Nephron (organoid): Measurements from ENCODE around the gene ANO1.

Source experiments
- H3K27ac Mint-ChIP-seq, 3 experiments: 2 replicates each; pipeline ENCODE4 v1.8.0; 2020; ENCODE audit warnings: mixed read lengths in 3 of 3, mild to moderate bottlenecking in 2 of 3, moderate library complexity in 1 of 3
- H3K27me3 Mint-ChIP-seq: 2 replicates; pipeline ENCODE4 v1.8.0; 2021; ENCODE audit warnings: low read depth, mild to moderate bottlenecking, moderate library complexity, mixed read lengths
- H3K36me3 Mint-ChIP-seq: 2 replicates; pipeline ENCODE4 v1.8.0; 2020; ENCODE audit warnings: low read depth, mixed read lengths
- H3K4me1 Mint-ChIP-seq: 2 replicates; pipeline ENCODE4 v1.8.0; 2020; ENCODE audit warnings: mixed read lengths
- H3K4me3 Mint-ChIP-seq, 3 experiments: 2 replicates each; pipeline ENCODE4 v1.8.0; 2020; ENCODE audit warnings: mild to moderate bottlenecking in 3 of 3, mixed read lengths in 3 of 3, moderate library complexity in 2 of 3
- H3K9me3 Mint-ChIP-seq: 2 replicates; pipeline ENCODE4 v1.8.0; 2020; ENCODE audit warnings: mixed read lengths
- TF ChIP-seq, protein P1 (sequence below), 3 experiments: fragments of 200-600 bp; sonication (generic); IDR thresholded peaks; one replicate each; pipeline ENCODE4 v1.5.0; 2021; ENCODE audit warnings: antibody characterized with exemption in 3 of 3; ENCODE audit not compliant: unreplicated experiment in 3 of 3

ANO1 gene

DNA sequence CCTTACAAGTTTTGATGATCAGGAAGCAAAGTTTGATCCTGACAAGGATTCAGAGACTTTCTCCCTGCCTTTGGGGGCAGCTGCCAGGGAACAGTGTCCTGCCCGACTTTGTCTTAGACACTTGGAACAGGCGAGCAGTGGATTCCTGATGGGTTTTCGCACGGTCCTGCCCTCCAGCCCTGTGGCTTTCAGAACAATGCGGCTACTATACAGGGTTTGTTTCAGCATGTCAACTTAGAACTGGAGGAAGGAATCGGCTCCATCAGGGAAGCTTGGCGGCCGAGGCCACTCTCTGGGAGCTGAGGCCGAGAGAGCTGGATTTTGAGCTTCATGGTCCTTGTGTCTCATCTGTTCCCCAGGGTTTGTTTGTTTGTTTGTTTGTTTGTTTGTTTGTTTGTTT, 11.5 kb downstream of the ANO1 start:
- TF ChIP-seq, protein P1, sequence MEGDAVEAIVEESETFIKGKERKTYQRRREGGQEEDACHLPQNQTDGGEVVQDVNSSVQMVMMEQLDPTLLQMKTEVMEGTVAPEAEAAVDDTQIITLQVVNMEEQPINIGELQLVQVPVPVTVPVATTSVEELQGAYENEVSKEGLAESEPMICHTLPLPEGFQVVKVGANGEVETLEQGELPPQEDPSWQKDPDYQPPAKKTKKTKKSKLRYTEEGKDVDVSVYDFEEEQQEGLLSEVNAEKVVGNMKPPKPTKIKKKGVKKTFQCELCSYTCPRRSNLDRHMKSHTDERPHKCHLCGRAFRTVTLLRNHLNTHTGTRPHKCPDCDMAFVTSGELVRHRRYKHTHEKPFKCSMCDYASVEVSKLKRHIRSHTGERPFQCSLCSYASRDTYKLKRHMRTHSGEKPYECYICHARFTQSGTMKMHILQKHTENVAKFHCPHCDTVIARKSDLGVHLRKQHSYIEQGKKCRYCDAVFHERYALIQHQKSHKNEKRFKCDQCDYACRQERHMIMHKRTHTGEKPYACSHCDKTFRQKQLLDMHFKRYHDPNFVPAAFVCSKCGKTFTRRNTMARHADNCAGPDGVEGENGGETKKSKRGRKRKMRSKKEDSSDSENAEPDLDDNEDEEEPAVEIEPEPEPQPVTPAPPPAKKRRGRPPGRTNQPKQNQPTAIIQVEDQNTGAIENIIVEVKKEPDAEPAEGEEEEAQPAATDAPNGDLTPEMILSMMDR (IDR thresholded peaks at IDR 0.05; ENCODE audit: unreplicated experiment in 3 of 3) = no peak
- peaks cover 37% of the 10 kb centered on the region for H3K4me1 Mint-ChIP-seq
- H3K27ac Mint-ChIP-seq = peak overlapping the region; percentile 28 to 99 (median 98)
- H3K9me3 Mint-ChIP-seq = no peaks in the 10 kb centered on the region
- H3K36me3 Mint-ChIP-seq = peaks cover 3% of the 10 kb centered on the region
- no peak overlapping the region for H3K4me3 Mint-ChIP-seq
- H3K27me3 Mint-ChIP-seq = peaks cover 13% of the 10 kb centered on the region

DNA sequence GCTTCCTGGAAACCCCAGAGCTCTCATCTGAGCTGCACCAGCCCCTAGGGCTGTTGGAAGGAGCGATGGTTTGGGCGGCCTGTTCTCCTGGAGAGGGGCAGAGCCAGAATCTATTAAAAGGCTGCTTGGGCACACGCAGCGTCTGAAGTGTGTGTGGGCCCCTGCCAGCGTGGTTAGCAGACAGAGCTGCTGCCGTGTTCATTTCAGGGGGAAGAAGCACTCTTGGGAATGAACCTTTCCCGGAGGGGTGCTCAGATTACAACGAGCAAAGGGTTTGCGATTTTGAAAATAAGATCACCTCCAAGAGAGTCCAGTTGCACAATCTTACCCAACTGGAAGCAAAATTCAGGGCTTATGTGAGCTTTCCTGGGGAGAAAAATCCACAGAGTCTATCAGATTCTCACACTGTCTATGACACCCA, 12.9 kb downstream of the ANO1 start:
- TF ChIP-seq, protein P1 (IDR thresholded peaks at IDR 0.05; ENCODE audit: unreplicated experiment in 3 of 3) = no peak
- Mint-ChIP-seq H3K9me3 (peaks cover 4% of the 10 kb centered on the region), H3K27ac (peak overlapping the region; percentile 93 to 99 (median 98)), H3K27me3 (peaks cover 13% of the 10 kb centered on the region), H3K4me3 (peak overlapping the region in 2 of 3 experiments; percentile 49 to 66), H3K4me1 (peaks cover 47% of the 10 kb centered on the region), H3K36me3 (peaks cover 7% of the 10 kb centered on the region)

DNA sequence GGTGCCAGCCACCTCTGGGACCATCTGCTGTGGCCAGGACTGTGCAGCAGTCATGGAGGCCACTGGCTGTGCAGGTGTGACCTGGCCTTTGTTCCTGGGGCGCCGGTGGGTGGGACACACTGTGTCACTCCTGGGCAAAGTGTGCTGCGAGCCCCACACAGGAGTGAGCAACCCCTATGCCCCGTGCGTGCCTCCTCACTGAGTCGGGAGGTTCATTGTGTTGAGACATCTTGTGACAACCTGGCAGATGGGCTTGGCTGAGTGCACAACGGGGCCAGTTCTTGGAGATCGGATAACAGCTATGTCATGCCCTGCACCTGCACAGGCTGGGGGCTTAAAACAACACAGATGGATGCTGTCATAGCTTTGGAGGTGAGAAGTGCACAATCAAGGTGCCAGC, 13.5 kb downstream of the ANO1 start:
- H3K4me3 Mint-ChIP-seq = no peak overlapping the region
- peaks cover 52% of the 10 kb centered on the region for H3K4me1 Mint-ChIP-seq
- H3K36me3 Mint-ChIP-seq = peaks cover 7% of the 10 kb centered on the region
- peaks cover 4% of the 10 kb centered on the region for H3K9me3 Mint-ChIP-seq
- peaks cover 13% of the 10 kb centered on the region for H3K27me3 Mint-ChIP-seq
- TF ChIP-seq, protein P1 (IDR thresholded peaks at IDR 0.05; ENCODE audit: unreplicated experiment in 3 of 3) = no peak
- H3K27ac Mint-ChIP-seq = peak overlapping the region; percentile 93 to 99 (median 98)

DNA sequence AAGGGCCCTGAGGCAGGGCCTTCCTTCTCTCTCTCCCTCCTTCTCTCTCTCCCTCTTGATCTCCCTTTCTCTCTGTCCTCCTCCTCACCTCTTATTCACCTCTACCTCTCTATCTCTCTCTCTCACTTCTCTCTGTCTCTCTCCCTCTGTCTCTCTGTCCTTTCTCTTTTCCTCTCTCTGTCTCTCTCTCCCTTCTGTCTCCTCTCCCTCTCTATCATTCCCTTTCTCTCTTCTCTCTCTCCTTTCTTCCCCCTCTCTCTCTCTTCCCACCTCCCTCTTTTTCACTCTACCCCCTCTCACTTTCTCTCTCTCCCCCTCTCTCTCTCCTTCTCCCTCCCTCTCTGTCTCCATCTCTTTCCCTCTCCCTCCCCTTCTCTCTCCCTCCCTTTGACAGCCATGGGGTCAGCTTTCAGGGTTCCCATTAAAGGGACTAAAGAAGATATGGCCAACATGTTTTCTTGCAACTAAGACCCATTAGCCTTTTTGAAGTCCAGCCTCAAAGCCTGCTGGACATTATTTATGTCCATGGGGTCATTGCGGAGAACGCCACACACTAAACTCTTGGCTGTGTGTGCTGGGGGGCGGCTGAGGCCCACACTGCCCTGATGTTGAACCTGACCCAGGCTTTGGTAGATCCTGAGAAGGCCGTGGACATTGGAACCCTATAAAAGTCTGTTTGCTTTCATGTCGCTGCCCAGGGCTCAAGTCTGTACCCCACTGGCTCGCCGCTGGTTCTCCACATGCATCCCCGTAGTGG, 15.0 kb downstream of the ANO1 start:
- Mint-ChIP-seq H3K36me3 (peaks cover 7% of the 10 kb centered on the region), H3K4me3 (peak overlapping the region in 2 of 3 experiments; percentile 38 to 51), H3K9me3 (peaks cover 4% of the 10 kb centered on the region), H3K4me1 (peaks cover 57% of the 10 kb centered on the region), H3K27ac (peak overlapping the region; percentile 91 to 99 (median 97)), H3K27me3 (peaks cover 9% of the 10 kb centered on the region)
- TF ChIP-seq, protein P1 (IDR thresholded peaks at IDR 0.05; ENCODE audit: unreplicated experiment in 3 of 3) = no peak

DNA sequence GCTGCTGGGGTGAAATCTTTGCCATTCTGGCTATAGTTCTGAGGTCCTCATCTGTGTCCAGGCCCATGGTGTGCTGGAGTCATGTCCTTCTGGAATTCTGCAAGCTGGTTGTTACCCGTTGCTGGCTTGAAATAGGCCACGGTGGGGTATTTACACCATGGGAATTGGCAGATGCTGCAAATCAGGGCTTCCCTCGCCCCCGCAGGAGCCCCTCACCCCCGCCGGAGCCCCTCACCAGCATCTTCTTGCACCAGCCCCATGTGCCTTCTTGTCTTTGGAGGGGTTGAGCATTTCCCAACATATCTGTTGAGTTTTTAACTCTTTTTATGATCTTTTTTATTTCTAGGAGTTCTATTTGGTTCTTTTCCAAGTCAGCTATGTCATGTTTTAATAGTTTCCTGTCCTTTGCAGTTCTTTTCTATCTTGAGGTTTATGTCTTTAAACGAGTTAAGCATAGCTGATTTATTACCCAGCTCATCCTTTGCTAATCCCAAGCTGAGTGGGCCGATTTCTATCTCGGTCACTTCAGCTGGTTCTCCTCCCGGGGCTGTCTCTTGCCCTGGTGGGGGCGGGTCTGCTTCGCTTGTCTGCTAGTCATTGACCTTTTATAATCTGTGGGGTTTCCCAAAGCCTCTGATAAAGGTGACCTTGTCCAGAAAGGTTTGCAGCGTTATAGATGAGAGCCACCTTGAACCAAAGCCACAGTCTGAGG, 17.6 kb downstream of the ANO1 start:
- Mint-ChIP-seq H3K36me3 (peaks cover 7% of the 10 kb centered on the region), H3K4me1 (peaks cover 64% of the 10 kb centered on the region), H3K4me3 (peak overlapping the region; percentile 14 to 53 (median 50)), H3K27me3 (peaks cover 3% of the 10 kb centered on the region), H3K9me3 (peaks cover 4% of the 10 kb centered on the region), H3K27ac (peak overlapping the region; percentile 97 to 99 (median 98))
- TF ChIP-seq, protein P1 (IDR thresholded peaks at IDR 0.05; ENCODE audit: unreplicated experiment in 3 of 3) = no peak
